Esophagus muscularis mucosa (tissue), 4 donors: ENCODE data around the gene USP17L19. TPM values are rescaled to one million over a fixed set of nuclear protein-coding genes. Genes with fewer than 3 reads are reported as not detected.
"Not testable (repeated sequence)": the region's sequence is repeated elsewhere in the genome, so short reads cannot be mapped to it uniquely, and the experiment has no call there.

Source experiments
- DNase-seq: peaks from one replicate; pipeline ENCODE4 v3.0.0-alpha.2; 2017; ENCODE audit errors: extremely low spot score
- H3K27ac ChIP-seq, 4 donors: fragments of 200-600 bp; sonication (generic); replicated peaks in 1 of 4; 1 replicate in 3 of 4; 2 replicates in 1 of 4; pipeline ENCODE4 v1.5.1; 2016 to 2019; ENCODE audit warnings: mild to moderate bottlenecking in 1 of 4
- H3K27me3 ChIP-seq, 4 donors: fragments of 200-600 bp; sonication (generic); one replicate each; pipeline versions ENCODE4 v1.5.1 to v1.6.0; 2016 to 2019
- H3K36me3 ChIP-seq, 4 donors: fragments of 200-600 bp; sonication (generic); one replicate each; pipeline ENCODE4 v1.5.1; 2016 to 2019
- H3K4me1 ChIP-seq, 4 donors: fragments of 200-600 bp; sonication (generic); one replicate each; pipeline ENCODE4 v1.5.1; 2016 to 2019
- H3K4me3 ChIP-seq, 4 donors: fragments of 200-600 bp; sonication (generic); 1 replicate in 2 of 4; 2 replicates in 2 of 4; pipeline ENCODE4 v1.5.1; 2016 to 2019; ENCODE audit warnings: mild to moderate bottlenecking in 4 of 4, moderate library complexity in 1 of 4
- H3K9me3 ChIP-seq, 4 donors: fragments of 200-600 bp; sonication (generic); 1 replicate in 3 of 4; 2 replicates in 1 of 4; pipeline ENCODE4 v1.5.1; 2016 to 2019
- WGBS: methylation state at CpG from one replicate; pipeline ENCODE4 v1.1.5; 2018; 5-methylcytosine and 5-hydroxymethylcytosine counted together
- intact Hi-C: fragments of 100-400 bp; cut with DNase I; formaldehyde crosslinking; loops from one replicate; pipeline ENCODE4 v1.15.1; 2023
- total RNA-seq, 4 donors: library from RNA; depleted of rRNA; stranded (reverse); fragments of >200 nt; gene quantifications; one replicate each; pipeline versions ENCODE4 v1.1.0 to v1.2.1, GENCODE V29; 2016

Gene USP17L19, protein sequence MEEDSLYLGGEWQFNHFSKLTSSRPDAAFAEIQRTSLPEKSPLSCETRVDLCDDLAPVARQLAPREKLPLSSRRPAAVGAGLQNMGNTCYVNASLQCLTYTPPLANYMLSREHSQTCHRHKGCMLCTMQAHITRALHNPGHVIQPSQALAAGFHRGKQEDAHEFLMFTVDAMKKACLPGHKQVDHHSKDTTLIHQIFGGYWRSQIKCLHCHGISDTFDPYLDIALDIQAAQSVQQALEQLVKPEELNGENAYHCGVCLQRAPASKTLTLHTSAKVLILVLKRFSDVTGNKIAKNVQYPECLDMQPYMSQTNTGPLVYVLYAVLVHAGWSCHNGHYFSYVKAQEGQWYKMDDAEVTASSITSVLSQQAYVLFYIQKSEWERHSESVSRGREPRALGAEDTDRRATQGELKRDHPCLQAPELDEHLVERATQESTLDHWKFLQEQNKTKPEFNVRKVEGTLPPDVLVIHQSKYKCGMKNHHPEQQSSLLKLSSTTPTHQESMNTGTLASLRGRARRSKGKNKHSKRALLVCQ
- total RNA-seq: not detected

DNA sequence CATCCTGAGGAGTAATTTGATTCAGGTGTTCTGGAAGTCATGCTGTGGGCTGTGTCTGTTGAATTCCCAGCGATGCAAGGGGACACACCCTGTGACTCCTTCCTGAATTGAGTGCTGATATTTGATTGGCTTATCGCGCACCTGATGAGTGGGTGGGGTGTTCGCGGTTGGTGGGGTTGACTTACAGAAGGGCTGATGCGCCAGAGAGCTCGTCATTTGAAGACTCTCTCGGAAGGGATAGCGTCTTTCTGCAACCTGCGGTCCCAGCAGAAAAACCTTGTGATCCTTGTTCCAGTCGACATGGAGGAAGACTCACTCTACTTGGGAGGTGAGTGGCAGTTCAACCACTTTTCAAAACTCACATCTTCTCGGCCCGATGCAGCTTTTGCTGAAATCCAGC, at the start of gene USP17L19:
USP17L19 (plus strand) TSS at position 301 of the 400 bp plus-strand sequence; CDS start at position 301, 0 bp downstream.
- H3K9me3 ChIP-seq, DNase-seq, H3K36me3 ChIP-seq, H3K4me3 ChIP-seq, intact Hi-C loops, H3K4me1 ChIP-seq, H3K27ac ChIP-seq, H3K27me3 ChIP-seq: not testable (repeated sequence)
- WGBS: no CpG with 5 or more reads among the region's 13 CpGs

DNA sequence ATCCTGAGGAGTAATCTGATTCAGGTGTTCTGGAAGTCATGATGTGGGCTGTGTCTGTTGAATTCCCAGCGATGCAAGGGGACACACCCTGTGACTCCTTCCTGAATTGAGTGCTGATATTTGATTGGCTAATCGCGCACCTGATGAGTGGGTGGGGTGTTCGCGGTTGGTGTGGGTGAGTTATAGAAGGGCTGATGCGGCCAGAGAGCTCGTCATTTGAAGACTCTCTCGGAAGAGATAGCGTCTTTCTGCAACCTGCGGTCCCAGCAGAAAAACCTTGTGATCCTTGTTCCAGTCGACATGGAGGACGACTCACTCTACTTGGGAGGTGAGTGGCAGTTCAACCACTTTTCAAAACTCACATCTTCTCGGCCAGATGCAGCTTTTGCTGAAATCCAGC, 42.8 kb upstream of the USP17L19 start, which contains the start of gene USP17L10:
USP17L10 (plus strand) TSS at position 301 of the 400 bp plus-strand sequence; CDS start at position 301, 0 bp downstream.
- no CpG with 5 or more reads among the region's 13 CpGs for WGBS
- H3K4me1 ChIP-seq, H3K9me3 ChIP-seq, intact Hi-C loops, DNase-seq, H3K27ac ChIP-seq, H3K27me3 ChIP-seq, H3K36me3 ChIP-seq, H3K4me3 ChIP-seq: not testable (repeated sequence)

DNA sequence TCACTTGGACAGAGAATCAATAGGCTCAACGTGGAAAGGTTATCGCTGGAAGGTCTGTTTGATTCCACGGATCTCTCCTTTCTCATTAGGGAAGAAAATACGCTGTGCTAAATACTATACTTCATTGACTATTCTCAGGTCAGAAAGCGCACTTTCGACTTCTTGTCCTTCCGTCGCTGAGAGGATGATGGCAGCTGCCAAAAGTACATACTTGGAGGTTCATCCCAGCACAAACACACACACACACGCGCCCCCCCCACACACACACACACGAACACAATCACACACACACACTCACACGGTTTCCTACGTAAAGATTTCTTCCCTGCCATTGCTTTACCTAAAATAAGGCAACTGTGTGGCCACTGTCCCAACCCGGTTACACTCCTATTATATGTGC, 38.5 kb upstream of the USP17L19 start:
- H3K4me1 ChIP-seq, H3K9me3 ChIP-seq, H3K36me3 ChIP-seq, intact Hi-C loops, H3K4me3 ChIP-seq, DNase-seq, H3K27ac ChIP-seq, H3K27me3 ChIP-seq: not testable (repeated sequence)
- 75% methylated on average over 10 of the region's 14 CpGs for WGBS

DNA sequence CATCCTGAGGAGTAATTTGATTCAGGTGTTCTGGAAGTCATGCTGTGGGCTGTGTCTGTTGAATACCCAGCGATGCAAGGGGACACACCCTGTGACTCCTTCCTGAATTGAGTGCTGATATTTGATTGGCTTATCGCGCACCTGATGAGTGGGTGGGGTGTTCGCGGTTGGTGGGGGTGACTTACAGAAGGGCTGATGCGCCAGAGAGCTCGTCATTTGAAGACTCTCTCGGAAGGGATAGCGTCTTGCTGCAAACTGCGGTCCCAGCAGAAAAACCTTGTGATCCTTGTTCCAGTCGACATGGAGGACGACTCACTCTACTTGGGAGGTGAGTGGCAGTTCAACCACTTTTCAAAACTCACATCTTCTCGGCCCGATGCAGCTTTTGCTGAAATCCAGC, 38.1 kb upstream of the USP17L19 start, which contains the start of gene USP17L11:
USP17L11 (plus strand) TSS at position 301 of the 400 bp plus-strand sequence; CDS start at position 301, 0 bp downstream.
- H3K27ac ChIP-seq, DNase-seq, H3K27me3 ChIP-seq, H3K9me3 ChIP-seq, H3K4me3 ChIP-seq, intact Hi-C loops, H3K36me3 ChIP-seq, H3K4me1 ChIP-seq: not testable (repeated sequence)
- no CpG with 5 or more reads among the region's 14 CpGs for WGBS

DNA sequence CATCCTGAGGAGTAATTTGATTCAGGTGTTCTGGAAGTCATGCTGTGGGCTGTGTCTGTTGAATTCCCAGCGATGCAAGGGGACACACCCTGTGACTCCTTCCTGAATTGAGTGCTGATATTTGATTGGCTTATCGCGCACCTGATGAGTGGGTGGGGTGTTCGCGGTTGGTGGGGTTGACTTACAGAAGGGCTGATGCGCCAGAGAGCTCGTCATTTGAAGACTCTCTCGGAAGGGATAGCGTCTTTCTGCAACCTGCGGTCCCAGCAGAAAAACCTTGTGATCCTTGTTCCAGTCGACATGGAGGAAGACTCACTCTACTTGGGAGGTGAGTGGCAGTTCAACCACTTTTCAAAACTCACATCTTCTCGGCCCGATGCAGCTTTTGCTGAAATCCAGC, 33.3 kb upstream of the USP17L19 start, which contains the start of gene USP17L12:
USP17L12 (plus strand) TSS at position 301 of the 400 bp plus-strand sequence; CDS start at position 301, 0 bp downstream.
- H3K36me3 ChIP-seq, DNase-seq, H3K4me3 ChIP-seq, H3K9me3 ChIP-seq, intact Hi-C loops, H3K4me1 ChIP-seq, H3K27me3 ChIP-seq, H3K27ac ChIP-seq: not testable (repeated sequence)
- no CpG with 5 or more reads among the region's 13 CpGs for WGBS

DNA sequence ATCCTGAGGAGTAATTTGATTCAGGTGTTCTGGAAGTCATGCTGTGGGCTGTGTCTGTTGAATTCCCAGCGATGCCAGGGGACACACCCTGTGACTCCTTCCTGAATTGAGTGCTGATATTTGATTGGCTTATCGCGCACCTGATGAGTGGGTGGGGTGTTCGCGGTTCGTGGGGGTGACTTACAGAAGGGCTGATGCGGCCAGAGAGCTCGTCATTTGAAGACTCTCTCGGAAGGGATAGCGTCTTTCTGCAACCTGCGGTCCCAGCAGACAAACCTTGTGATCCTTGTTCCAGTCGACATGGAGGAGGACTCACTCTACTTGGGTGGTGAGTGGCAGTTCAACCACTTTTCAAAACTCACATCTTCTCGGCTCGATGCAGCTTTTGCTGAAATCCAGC, 28.6 kb upstream of the USP17L19 start, which contains the start of gene USP17L13:
USP17L13 (plus strand) TSS at position 301 of the 400 bp plus-strand sequence; CDS start at position 301, 0 bp downstream.
- DNase-seq, H3K27ac ChIP-seq, H3K27me3 ChIP-seq, H3K4me1 ChIP-seq, H3K9me3 ChIP-seq, H3K4me3 ChIP-seq, intact Hi-C loops, H3K36me3 ChIP-seq: not testable (repeated sequence)
- WGBS: no CpG with 5 or more reads among the region's 14 CpGs

DNA sequence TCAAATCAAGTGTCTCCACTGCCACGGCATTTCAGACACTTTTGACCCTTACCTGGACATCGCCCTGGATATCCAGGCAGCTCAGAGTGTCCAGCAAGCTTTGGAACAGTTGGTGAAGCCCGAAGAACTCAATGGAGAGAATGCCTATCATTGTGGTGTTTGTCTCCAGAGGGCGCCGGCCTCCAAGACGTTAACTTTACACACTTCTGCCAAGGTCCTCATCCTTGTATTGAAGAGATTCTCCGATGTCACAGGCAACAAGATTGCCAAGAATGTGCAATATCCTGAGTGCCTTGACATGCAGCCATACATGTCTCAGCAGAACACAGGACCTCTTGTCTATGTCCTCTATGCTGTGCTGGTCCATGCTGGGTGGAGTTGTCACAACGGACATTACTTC, 22.9 kb upstream of the USP17L19 start:
- DNase-seq, H3K27me3 ChIP-seq, intact Hi-C loops, H3K9me3 ChIP-seq, H3K36me3 ChIP-seq, H3K4me3 ChIP-seq, H3K27ac ChIP-seq, H3K4me1 ChIP-seq: not testable (repeated sequence)
- whole genome bisulfite sequencing: 86% methylated on average over 4 of the region's 8 CpGs

DNA sequence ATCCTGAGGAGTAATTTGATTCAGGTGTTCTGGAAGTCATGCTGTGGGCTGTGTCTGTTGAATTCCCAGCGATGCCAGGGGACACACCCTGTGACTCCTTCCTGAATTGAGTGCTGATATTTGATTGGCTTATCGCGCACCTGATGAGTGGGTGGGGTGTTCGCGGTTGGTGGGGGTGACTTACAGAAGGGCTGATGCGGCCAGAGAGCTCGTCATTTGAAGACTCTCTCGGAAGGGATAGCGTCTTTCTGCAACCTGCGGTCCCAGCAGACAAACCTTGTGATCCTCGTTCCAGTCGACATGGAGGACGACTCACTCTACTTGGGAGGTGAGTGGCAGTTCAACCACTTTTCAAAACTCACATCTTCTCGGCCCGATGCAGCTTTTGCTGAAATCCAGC, 19.1 kb upstream of the USP17L19 start, which contains the start of gene USP17L15:
USP17L15 (plus strand) TSS at position 301 of the 400 bp plus-strand sequence; CDS start at position 301, 0 bp downstream.
- DNase-seq, H3K27ac ChIP-seq, H3K4me3 ChIP-seq, H3K4me1 ChIP-seq, H3K36me3 ChIP-seq, H3K27me3 ChIP-seq, H3K9me3 ChIP-seq, intact Hi-C loops: not testable (repeated sequence)
- no CpG with 5 or more reads among the region's 15 CpGs for WGBS

DNA sequence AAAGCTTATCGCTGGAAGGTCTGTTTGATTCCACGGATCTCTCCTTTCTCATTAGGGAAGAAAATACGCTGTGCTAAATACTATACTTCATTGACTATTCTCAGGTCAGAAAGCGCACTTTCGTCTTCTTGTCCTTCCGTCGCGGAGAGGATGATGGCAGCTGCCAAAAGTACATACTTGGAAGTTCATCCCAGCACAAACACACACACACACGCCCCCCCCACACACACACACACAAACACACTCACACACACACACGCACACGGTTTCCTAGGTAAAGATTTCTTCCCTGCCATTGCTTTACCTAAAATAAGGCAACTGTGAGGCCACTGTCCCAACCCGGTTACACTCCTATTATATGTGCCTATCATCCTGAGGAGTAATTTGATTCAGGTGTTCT, 14.7 kb upstream of the USP17L19 start:
- intact Hi-C loops, H3K27me3 ChIP-seq, H3K4me1 ChIP-seq, H3K36me3 ChIP-seq, H3K27ac ChIP-seq, H3K4me3 ChIP-seq, H3K9me3 ChIP-seq: not testable (repeated sequence)
- DNase-seq: peak; percentile 79
- no CpG with 5 or more reads among the region's 12 CpGs for WGBS

DNA sequence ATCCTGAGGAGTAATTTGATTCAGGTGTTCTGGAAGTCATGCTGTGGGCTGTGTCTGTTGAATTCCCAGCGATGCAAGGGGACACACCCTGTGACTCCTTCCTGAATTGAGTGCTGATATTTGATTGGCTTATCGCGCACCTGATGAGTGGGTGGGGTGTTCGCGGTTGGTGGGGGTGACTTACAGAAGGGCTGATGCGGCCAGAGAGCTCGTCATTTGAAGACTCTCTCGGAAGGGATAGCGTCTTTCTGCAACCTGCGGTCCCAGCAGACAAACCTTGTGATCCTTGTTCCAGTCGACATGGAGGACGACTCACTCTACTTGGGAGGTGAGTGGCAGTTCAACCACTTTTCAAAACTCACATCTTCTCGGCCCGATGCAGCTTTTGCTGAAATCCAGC, 9.6 kb upstream of the USP17L19 start, which contains the start of gene USP17L17:
USP17L17 (plus strand) TSS at position 301 of the 400 bp plus-strand sequence; CDS start at position 301, 0 bp downstream.
- H3K27ac ChIP-seq, H3K4me1 ChIP-seq, intact Hi-C loops, H3K36me3 ChIP-seq, H3K27me3 ChIP-seq, H3K9me3 ChIP-seq, DNase-seq, H3K4me3 ChIP-seq: not testable (repeated sequence)
- WGBS: 80% methylated on average over 6 of the region's 14 CpGs

DNA sequence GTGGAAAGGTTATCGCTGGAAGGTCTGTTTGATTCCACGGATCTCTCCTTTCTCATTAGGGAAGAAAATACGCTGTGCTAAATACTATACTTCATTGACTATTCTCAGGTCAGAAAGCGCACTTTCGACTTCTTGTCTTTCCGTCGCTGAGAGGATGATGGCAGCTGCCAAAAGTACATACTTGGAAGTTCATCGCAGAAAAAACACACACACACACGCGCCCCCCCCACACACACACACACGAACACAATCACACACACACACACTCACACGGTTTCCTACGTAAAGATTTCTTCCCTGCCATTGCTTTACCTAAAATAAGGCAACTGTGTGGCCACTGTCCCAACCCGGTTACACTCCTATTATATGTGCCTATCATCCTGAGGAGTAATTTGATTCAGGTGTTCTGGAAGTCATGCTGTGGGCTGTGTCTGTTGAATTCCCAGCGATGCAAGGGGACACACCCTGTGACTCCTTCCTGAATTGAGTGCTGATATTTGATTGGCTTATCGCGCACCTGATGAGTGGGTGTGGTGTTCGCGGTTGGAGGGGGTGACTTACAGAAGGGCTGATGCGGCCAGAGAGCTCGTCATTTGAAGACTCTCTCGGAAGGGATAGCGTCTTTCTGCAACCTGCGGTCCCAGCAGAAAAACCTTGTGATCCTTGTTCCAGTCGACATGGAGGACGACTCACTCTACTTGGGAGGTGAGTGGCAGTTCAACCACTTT, 5.1 kb upstream of the USP17L19 start, which contains the start of gene USP17L18:
USP17L18 (plus strand) TSS at position 678 of the 728 bp plus-strand sequence; CDS start at position 678, 0 bp downstream.
- H3K27ac ChIP-seq, intact Hi-C loops, H3K9me3 ChIP-seq, H3K4me1 ChIP-seq, H3K36me3 ChIP-seq, H3K27me3 ChIP-seq, H3K4me3 ChIP-seq: not testable (repeated sequence)
- peak; percentile 92 for DNase-seq
- WGBS: 81% methylated on average over 11 of the region's 26 CpGs

DNA sequence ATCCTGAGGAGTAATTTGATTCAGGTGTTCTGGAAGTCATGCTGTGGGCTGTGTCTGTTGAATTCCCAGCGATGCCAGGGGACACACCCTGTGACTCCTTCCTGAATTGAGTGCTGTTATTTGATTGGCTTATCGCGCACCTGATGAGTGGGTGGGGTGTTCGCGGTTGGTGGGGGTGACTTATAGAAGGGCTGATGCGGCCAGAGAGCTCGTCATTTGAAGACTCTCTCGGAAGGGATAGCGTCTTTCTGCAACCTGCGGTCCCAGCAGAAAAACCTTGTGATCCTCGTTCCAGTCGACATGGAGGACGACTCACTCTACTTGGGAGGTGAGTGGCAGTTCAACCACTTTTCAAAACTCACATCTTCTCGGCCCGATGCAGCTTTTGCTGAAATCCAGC, 4.6 kb downstream of the USP17L19 start, which contains the start of gene USP17L20:
USP17L20 (plus strand) TSS at position 301 of the 400 bp plus-strand sequence; CDS start at position 301, 0 bp downstream.
- H3K27ac ChIP-seq, DNase-seq, H3K4me3 ChIP-seq, H3K9me3 ChIP-seq, H3K27me3 ChIP-seq, intact Hi-C loops, H3K4me1 ChIP-seq, H3K36me3 ChIP-seq: not testable (repeated sequence)
- no CpG with 5 or more reads among the region's 15 CpGs for WGBS
